ENCODE data around the gene IQCF2. TPM values are rescaled to one million over a fixed set of nuclear protein-coding genes. Genes with fewer than 3 reads are reported as not detected.

Gene IQCF2
- total RNA-seq, 2 experiments from 2014 or later: not detected

GRCh38 chr3:51819151-51819550 lies 42.3 kb upstream of the IQCF2 start:
- Histone ChIP-seq H3K36me3 (ENCODE audit: insufficient read depth, low read length) (no peaks in the 10 kb centered on the region), H4K20me1 (ENCODE audit: insufficient read depth, low read length) (no peaks in the 10 kb centered on the region), H2AFZ (ENCODE audit: low read length) (no peak overlapping the region), H3K4me2 (ENCODE audit: low read length) (no peak overlapping the region), H3K4me1 (ENCODE audit: insufficient read depth, low read length, poor library complexity, severe bottlenecking) (no peaks in the 10 kb centered on the region), H3K79me2 (ENCODE audit: insufficient read depth, low read depth, low read length) (no peaks in the 10 kb centered on the region), H3K9me3 (ENCODE audit: low read length) (peaks cover 5% of the 10 kb centered on the region; the same call in 1 of the 2 replicates), H3K27ac (ENCODE audit: low read depth, low read length, poor library complexity, severe bottlenecking) (no peak overlapping the region), H3K4me3 (ENCODE audit: low read depth, low read length, poor library complexity, severe bottlenecking) (no peak overlapping the region), H3K9me2 (ENCODE audit: insufficient read depth, low read length) (no peaks in the 10 kb centered on the region)
- intact Hi-C loops (cut with micrococcal nuclease; ENCODE audit: unreplicated experiment): no loop called here
- no peak for DNase-seq (ENCODE audit: low spot score)
- TF ChIP-seq EZH2phosphoT487 (IDR thresholded peaks at IDR 0.05; ENCODE audit: borderline replicate concordance, low read depth, low read length) (no peak), CTCF (conservative IDR thresholded peaks at IDR 0.05; ENCODE audit: low read length) (no peak)
- ChIA-PET CTCF (ENCODE audit: unreplicated experiment) (no interaction called here), POLR2A (no interaction called here)
- BruUV-seq (replicated peaks): no TSS peak

GRCh38 chr3:51819709-51820406 lies 41.6 kb upstream of the IQCF2 start:
- Histone ChIP-seq H3K36me3 (ENCODE audit: insufficient read depth, low read length) (no peaks in the 10 kb centered on the region), H3K9me2 (ENCODE audit: insufficient read depth, low read length) (no peaks in the 10 kb centered on the region), H4K20me1 (ENCODE audit: insufficient read depth, low read length) (no peaks in the 10 kb centered on the region), H3K79me2 (ENCODE audit: insufficient read depth, low read depth, low read length) (no peaks in the 10 kb centered on the region), H3K4me1 (ENCODE audit: insufficient read depth, low read length, poor library complexity, severe bottlenecking) (no peaks in the 10 kb centered on the region), H3K9me3 (ENCODE audit: low read length) (peaks cover 5% of the 10 kb centered on the region; the same call in 1 of the 2 replicates), H2AFZ (ENCODE audit: low read length) (no peak overlapping the region), H3K4me2 (ENCODE audit: low read length) (no peak overlapping the region), H3K27ac (ENCODE audit: low read depth, low read length, poor library complexity, severe bottlenecking) (no peak overlapping the region), H3K4me3 (ENCODE audit: low read depth, low read length, poor library complexity, severe bottlenecking) (no peak overlapping the region)
- CTCF ChIA-PET (ENCODE audit: unreplicated experiment): no interaction called here
- BruUV-seq (replicated peaks): no TSS peak
- intact Hi-C loops (cut with micrococcal nuclease; ENCODE audit: unreplicated experiment): no loop called here
- POLR2A ChIA-PET: interaction anchor here (0.6 kb wide), 1 partner anchor 227 kb away, joined by 4 read pairs; no protein-coding TSS in a partner anchor
- TF ChIP-seq EZH2phosphoT487 (IDR thresholded peaks at IDR 0.05; ENCODE audit: borderline replicate concordance, low read depth, low read length): no peak
- peak; percentile 69 for TF ChIP-seq CTCF (conservative IDR thresholded peaks at IDR 0.05; ENCODE audit: low read length)
- peak; percentile 8 for DNase-seq (ENCODE audit: low spot score)

- POLR2A ChIA-PET: interaction anchor here (0.8 kb wide), 1 partner anchor 22 kb away, joined by 3 read pairs; no protein-coding TSS in a partner anchor
- no peaks in the 10 kb centered on the region for H3K9me3 ChIP-seq (ENCODE audit: low read length)
- no TSS peak for BruUV-seq (replicated peaks)
Measured at GRCh38 chr3:51828297-51828696, 33.1 kb upstream of the IQCF2 start.

More at GRCh38 chr3:51828297-51828696, 33.1 kb upstream of the IQCF2 start:
- Histone ChIP-seq H2AFZ (ENCODE audit: low read length) (no peak overlapping the region), H4K20me1 (ENCODE audit: insufficient read depth, low read length) (no peaks in the 10 kb centered on the region), H3K79me2 (ENCODE audit: insufficient read depth, low read depth, low read length) (no peaks in the 10 kb centered on the region), H3K27ac (ENCODE audit: low read depth, low read length, poor library complexity, severe bottlenecking) (no peak overlapping the region), H3K4me1 (ENCODE audit: insufficient read depth, low read length, poor library complexity, severe bottlenecking) (no peaks in the 10 kb centered on the region), H3K36me3 (ENCODE audit: insufficient read depth, low read length) (no peaks in the 10 kb centered on the region), H3K4me2 (ENCODE audit: low read length) (no peak overlapping the region), H3K4me3 (ENCODE audit: low read depth, low read length, poor library complexity, severe bottlenecking) (no peak overlapping the region), H3K9me2 (ENCODE audit: insufficient read depth, low read length) (no peaks in the 10 kb centered on the region)
- no peak for DNase-seq (ENCODE audit: low spot score)
- intact Hi-C loops (cut with micrococcal nuclease; ENCODE audit: unreplicated experiment): no loop called here
- TF ChIP-seq CTCF (conservative IDR thresholded peaks at IDR 0.05; ENCODE audit: low read length): no peak
- no peak for TF ChIP-seq EZH2phosphoT487 (IDR thresholded peaks at IDR 0.05; ENCODE audit: borderline replicate concordance, low read depth, low read length)
- CTCF ChIA-PET (ENCODE audit: unreplicated experiment): no interaction called here
